ENCODE data around the gene BNIP3.

The BNIP3 gene

GRCh38 chr10:131937836-131938235 lies 43.9 kb downstream of the BNIP3 start:
- H3K27ac ChIP-seq (replicated peaks) = no peak overlapping the region
- no peak overlapping the region for H3K4me3 ChIP-seq (replicated peaks; ENCODE audit: insufficient read depth, low read length)
- TF ChIP-seq CTCF (IDR thresholded peaks at IDR 0.05; ENCODE audit: insufficient read depth, low read length) (no peak), SPI1 (IDR thresholded peaks at IDR 0.05; ENCODE audit: borderline replicate concordance, low read depth) (no peak), POLR2AphosphoS5 (IDR thresholded peaks at IDR 0.05; ENCODE audit: low read depth) (no peak), REST (IDR thresholded peaks at IDR 0.05; ENCODE audit: insufficient replicate concordance, low read depth) (no peak), GABPA (IDR thresholded peaks at IDR 0.05; ENCODE audit: low read depth) (no peak)
- no peak for DNase-seq (ENCODE audit: low read depth in 1 of 2, low spot score in 1 of 2)
- no peaks in the 10 kb centered on the region for H3K27me3 ChIP-seq (ENCODE audit: insufficient read depth, poor library complexity, severe bottlenecking)

GRCh38 chr10:131936736-131937135 lies 45.0 kb downstream of the BNIP3 start:
- TF ChIP-seq SPI1 (IDR thresholded peaks at IDR 0.05; ENCODE audit: borderline replicate concordance, low read depth) (no peak), REST (IDR thresholded peaks at IDR 0.05; ENCODE audit: insufficient replicate concordance, low read depth) (no peak), GABPA (IDR thresholded peaks at IDR 0.05; ENCODE audit: low read depth) (no peak), CTCF (IDR thresholded peaks at IDR 0.05; ENCODE audit: insufficient read depth, low read length) (no peak), POLR2AphosphoS5 (IDR thresholded peaks at IDR 0.05; ENCODE audit: low read depth) (no peak)
- no peak overlapping the region for H3K27ac ChIP-seq (replicated peaks)
- H3K4me3 ChIP-seq (replicated peaks; ENCODE audit: insufficient read depth, low read length) = no peak overlapping the region
- H3K27me3 ChIP-seq (ENCODE audit: insufficient read depth, poor library complexity, severe bottlenecking) = no peaks in the 10 kb centered on the region
- no peak for DNase-seq (ENCODE audit: low read depth in 1 of 2, low spot score in 1 of 2)

- TF ChIP-seq REST (IDR thresholded peaks at IDR 0.05; ENCODE audit: insufficient replicate concordance, low read depth) (no peak), GABPA (IDR thresholded peaks at IDR 0.05; ENCODE audit: low read depth) (no peak), SPI1 (IDR thresholded peaks at IDR 0.05; ENCODE audit: borderline replicate concordance, low read depth) (no peak), POLR2AphosphoS5 (IDR thresholded peaks at IDR 0.05; ENCODE audit: low read depth) (no peak), CTCF (IDR thresholded peaks at IDR 0.05; ENCODE audit: insufficient read depth, low read length) (no peak)
- Histone ChIP-seq H3K4me3 (replicated peaks; ENCODE audit: insufficient read depth, low read length) (no peak overlapping the region), H3K27me3 (ENCODE audit: insufficient read depth, poor library complexity, severe bottlenecking) (no peaks in the 10 kb centered on the region), H3K27ac (replicated peaks) (no peak overlapping the region)
- no peak for DNase-seq (ENCODE audit: low read depth in 1 of 2, low spot score in 1 of 2)
These were observed 45.4 kb downstream of the BNIP3 start for GRCh38 chr10:131936294-131936693.
